ENCODE results near the gene LYRM1.

LYRM1 gene

DNA sequence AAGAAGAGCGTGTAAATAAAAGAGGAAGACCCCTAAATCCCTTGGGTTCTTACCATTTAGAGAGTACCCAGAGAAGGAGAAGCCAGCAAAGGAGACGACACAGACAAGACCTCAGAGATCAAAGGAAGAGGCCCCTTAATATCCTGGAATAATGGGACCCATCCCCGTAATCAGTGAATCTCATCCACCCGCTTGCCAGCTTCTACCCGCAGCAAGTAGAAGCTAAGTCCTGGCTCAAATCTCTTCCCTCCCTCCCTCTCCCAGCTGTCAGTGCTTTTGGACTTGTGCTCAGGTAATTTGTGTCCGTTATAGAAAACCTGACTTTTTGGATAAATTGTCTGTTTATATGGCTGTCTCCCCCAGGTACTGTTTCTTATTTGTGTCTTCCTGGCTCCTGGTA is 1.9 kb downstream of the LYRM1 start:
- peaks cover 9% of the 10 kb centered on the region for H3F3A ChIP-seq (ENCODE audit: control insufficient read depth, insufficient read depth)
- peaks cover 53% of the 10 kb centered on the region for H3K4me1 ChIP-seq (ENCODE audit: control insufficient read depth, low read length)
- H3K36me3 ChIP-seq (ENCODE audit: control insufficient read depth, low read length): peaks cover 17% of the 10 kb centered on the region
- no peaks in the 10 kb centered on the region for H3K9me3 ChIP-seq (ENCODE audit: control insufficient read depth, insufficient read depth, low read length)
- no peak overlapping the region for H3K27ac ChIP-seq (ENCODE audit: low read depth, low read length)
- peaks cover 80% of the 10 kb centered on the region for H3K79me2 ChIP-seq (ENCODE audit: control insufficient read depth, low read length)
- no peaks in the 10 kb centered on the region for H3K27me3 ChIP-seq (ENCODE audit: control insufficient read depth, low read length)
- H3K9me2 ChIP-seq (replicated peaks; ENCODE audit: control insufficient read depth, low read length): no peaks in the 10 kb centered on the region
- H3K4me3 ChIP-seq (ENCODE audit: low read length): peak overlapping the region; percentile 90
- H4K20me1 ChIP-seq (ENCODE audit: control insufficient read depth, insufficient read depth, low read depth, low read length): peaks cover 11% of the 10 kb centered on the region; the same call in 1 of the 2 replicates
- peak overlapping the region; percentile 82 for H3K4me2 ChIP-seq (ENCODE audit: low read length)
- TF ChIP-seq EZH2phosphoT487 (IDR thresholded peaks at IDR 0.05; ENCODE audit: borderline replicate concordance, low read length): no peak
- no peak for TF ChIP-seq CTCF (IDR thresholded peaks at IDR 0.05; ENCODE audit: low read depth, low read length, poor library complexity, severe bottlenecking)

GRCh38 chr16:20903116-20903898 is 2.7 kb downstream of the LYRM1 start:
- H3K4me1 ChIP-seq (ENCODE audit: control insufficient read depth, low read length): peaks cover 47% of the 10 kb centered on the region
- TF ChIP-seq CTCF (IDR thresholded peaks at IDR 0.05; ENCODE audit: low read depth, low read length, poor library complexity, severe bottlenecking): no peak
- no peak for TF ChIP-seq EZH2phosphoT487 (IDR thresholded peaks at IDR 0.05; ENCODE audit: borderline replicate concordance, low read length)

DNA sequence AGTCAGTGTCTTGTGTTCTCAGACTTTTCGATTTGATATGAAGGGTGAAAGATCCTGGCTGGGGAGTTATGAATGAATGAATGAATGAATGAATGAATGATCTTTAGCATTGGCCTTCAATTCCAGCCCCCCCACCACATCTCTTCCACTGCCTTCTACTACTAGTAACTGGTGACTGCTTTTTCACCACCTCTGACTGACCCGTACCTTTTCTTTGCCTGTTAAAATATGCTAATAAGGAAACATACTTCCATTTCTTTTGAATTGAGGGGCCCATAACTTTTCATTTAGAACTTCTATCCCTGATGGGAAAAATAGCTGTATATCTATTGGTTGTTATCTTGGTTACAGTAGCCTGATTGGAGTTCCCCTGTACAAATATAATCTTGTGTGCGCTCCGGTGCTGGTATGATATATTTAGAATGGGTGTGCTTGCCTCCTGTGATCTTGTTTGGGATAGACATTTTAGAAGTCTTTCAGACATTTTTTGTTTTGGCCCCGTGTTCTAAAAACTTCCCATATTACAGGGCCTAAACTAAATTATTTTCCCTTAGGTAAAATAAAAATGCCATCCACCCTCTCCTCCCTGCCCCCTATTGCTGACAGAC is 3.4 kb downstream of the LYRM1 start:
- Histone ChIP-seq H3F3A (ENCODE audit: control insufficient read depth, insufficient read depth) (peaks cover 9% of the 10 kb centered on the region), H3K9me3 (ENCODE audit: control insufficient read depth, insufficient read depth, low read length) (no peaks in the 10 kb centered on the region), H3K9me2 (replicated peaks; ENCODE audit: control insufficient read depth, low read length) (no peaks in the 10 kb centered on the region), H4K20me1 (ENCODE audit: control insufficient read depth, insufficient read depth, low read depth, low read length) (peaks cover 11% of the 10 kb centered on the region; the same call in 1 of the 2 replicates), H3K4me1 (ENCODE audit: control insufficient read depth, low read length) (peaks cover 40% of the 10 kb centered on the region), H3K4me3 (ENCODE audit: low read length) (peak overlapping the region; percentile 49), H3K79me2 (ENCODE audit: control insufficient read depth, low read length) (peaks cover 65% of the 10 kb centered on the region), H3K27me3 (ENCODE audit: control insufficient read depth, low read length) (no peaks in the 10 kb centered on the region), H3K4me2 (ENCODE audit: low read length) (peak overlapping the region; percentile 82), H3K27ac (ENCODE audit: low read depth, low read length) (no peak overlapping the region), H3K36me3 (ENCODE audit: control insufficient read depth, low read length) (peaks cover 17% of the 10 kb centered on the region)
- no peak for TF ChIP-seq EZH2phosphoT487 (IDR thresholded peaks at IDR 0.05; ENCODE audit: borderline replicate concordance, low read length)
- TF ChIP-seq CTCF (IDR thresholded peaks at IDR 0.05; ENCODE audit: low read depth, low read length, poor library complexity, severe bottlenecking): no peak

More at GRCh38 chr16:20903116-20903898, 2.7 kb downstream of the LYRM1 start:
- H3F3A ChIP-seq (ENCODE audit: control insufficient read depth, insufficient read depth): peaks cover 9% of the 10 kb centered on the region
- H3K27ac ChIP-seq (ENCODE audit: low read depth, low read length): no peak overlapping the region
- peak overlapping the region; percentile 82 for H3K4me2 ChIP-seq (ENCODE audit: low read length)
- no peaks in the 10 kb centered on the region for H3K9me2 ChIP-seq (replicated peaks; ENCODE audit: control insufficient read depth, low read length)
- H3K27me3 ChIP-seq (ENCODE audit: control insufficient read depth, low read length): no peaks in the 10 kb centered on the region
- H4K20me1 ChIP-seq (ENCODE audit: control insufficient read depth, insufficient read depth, low read depth, low read length): peaks cover 11% of the 10 kb centered on the region; the same call in 1 of the 2 replicates
- peak overlapping the region; percentile 49 for H3K4me3 ChIP-seq (ENCODE audit: low read length)
- peaks cover 72% of the 10 kb centered on the region for H3K79me2 ChIP-seq (ENCODE audit: control insufficient read depth, low read length)
- no peaks in the 10 kb centered on the region for H3K9me3 ChIP-seq (ENCODE audit: control insufficient read depth, insufficient read depth, low read length)
- peaks cover 17% of the 10 kb centered on the region for H3K36me3 ChIP-seq (ENCODE audit: control insufficient read depth, low read length)
